Measurements from ENCODE around the gene IL34.
"Not testable (repeated sequence)": the region's sequence is repeated elsewhere in the genome, so short reads cannot be mapped to it uniquely, and the experiment has no call there.

DNA sequence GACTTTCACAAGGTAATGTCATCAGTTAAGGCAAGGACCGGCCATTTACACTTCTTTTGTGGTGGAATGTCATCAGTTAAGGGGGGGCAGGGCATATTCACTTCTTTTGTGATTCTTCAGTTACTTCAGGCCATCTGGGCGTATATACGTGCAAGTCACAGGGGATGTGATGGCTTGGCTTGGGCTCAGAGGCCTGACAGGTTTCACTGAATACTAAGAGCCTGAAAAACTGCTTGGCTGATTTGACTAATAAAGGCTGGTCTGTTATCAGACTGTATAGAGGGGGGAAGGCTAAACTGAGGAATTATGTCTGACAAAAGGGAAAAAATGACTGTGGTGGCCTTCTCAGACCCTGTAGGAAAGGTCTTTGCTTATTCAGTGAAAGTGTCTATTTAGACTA lies 24.5 kb upstream of the IL34 start:
- TF ChIP-seq, protein P1, sequence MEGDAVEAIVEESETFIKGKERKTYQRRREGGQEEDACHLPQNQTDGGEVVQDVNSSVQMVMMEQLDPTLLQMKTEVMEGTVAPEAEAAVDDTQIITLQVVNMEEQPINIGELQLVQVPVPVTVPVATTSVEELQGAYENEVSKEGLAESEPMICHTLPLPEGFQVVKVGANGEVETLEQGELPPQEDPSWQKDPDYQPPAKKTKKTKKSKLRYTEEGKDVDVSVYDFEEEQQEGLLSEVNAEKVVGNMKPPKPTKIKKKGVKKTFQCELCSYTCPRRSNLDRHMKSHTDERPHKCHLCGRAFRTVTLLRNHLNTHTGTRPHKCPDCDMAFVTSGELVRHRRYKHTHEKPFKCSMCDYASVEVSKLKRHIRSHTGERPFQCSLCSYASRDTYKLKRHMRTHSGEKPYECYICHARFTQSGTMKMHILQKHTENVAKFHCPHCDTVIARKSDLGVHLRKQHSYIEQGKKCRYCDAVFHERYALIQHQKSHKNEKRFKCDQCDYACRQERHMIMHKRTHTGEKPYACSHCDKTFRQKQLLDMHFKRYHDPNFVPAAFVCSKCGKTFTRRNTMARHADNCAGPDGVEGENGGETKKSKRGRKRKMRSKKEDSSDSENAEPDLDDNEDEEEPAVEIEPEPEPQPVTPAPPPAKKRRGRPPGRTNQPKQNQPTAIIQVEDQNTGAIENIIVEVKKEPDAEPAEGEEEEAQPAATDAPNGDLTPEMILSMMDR (conservative IDR thresholded peaks at IDR 0.05), result not testable (repeated sequence)
- TF ChIP-seq ZFX (IDR thresholded peaks at IDR 0.05), result not testable (repeated sequence)
